ENCODE results near the gene FOXK1. TPM values are rescaled to one million over a fixed set of nuclear protein-coding genes. Genes with fewer than 3 reads are reported as not detected.

The FOXK1 gene
- total and polyA plus RNA-seq, 9 of the 15 experiments (the other 6 are each of a cell fraction or from before 2014, with no cell fraction given): 0.32 to 45.5 (median 8.1) TPM

- peaks cover 76% of the 10 kb centered on the region for H3K79me2 ChIP-seq (ENCODE audit: control insufficient read depth, insufficient read depth, low read length)
- no TSS peak for BruUV-seq (replicated peaks)
- H3K4me1 ChIP-seq (replicated peaks in 1 of 2; ENCODE audit: control insufficient read depth in 2 of 2, insufficient read depth in 2 of 2, low read length in 2 of 2): peaks cover 0 to 39% of the 10 kb centered on the region in 2 experiments; a peak in 2 of 5 replicates
- H3K27ac ChIP-seq (ENCODE audit: extremely low read depth, low read depth, low read length): no peak overlapping the region
- ChIA-PET POLR2A (interaction anchor here (0.5 to 1.2 kb wide), 5 partner anchors 10 to 37 kb away, joined by 3 to 4 read pairs (median 3); no protein-coding TSS in a partner anchor), CTCF (ENCODE audit: low intra/inter-chr PET ratio) (no interaction called here)
- H3K4me3 ChIP-seq: no peak overlapping the region
- no peak for FAIRE-seq
- WGBS (ENCODE audit: insufficient coverage, low coverage, missing lambda C conversion rate): 65% methylated on average over 5 of the region's 6 CpGs
- no peak for DNase-seq (ENCODE audit: extremely low read depth in 1 of 4, low spot score in 3 of 4)
- TF ChIP-seq CSDE1 (IDR thresholded peaks at IDR 0.05) (no peak), EGR1 (conservative IDR thresholded peaks at IDR 0.05) (0 out of 2 replicates have a peak, but pooled peaks have one; percentile 15)
- peaks cover 25% of the 10 kb centered on the region; the same call in 2 of the 3 replicates for H3K36me3 ChIP-seq (ENCODE audit: control insufficient read depth, insufficient read depth, low read length)
- no peak overlapping the region for H3K4me2 ChIP-seq (ENCODE audit: insufficient read depth, low read length)
- H3K9me3 ChIP-seq (replicated peaks; ENCODE audit: control insufficient read depth, insufficient read depth, low read depth, low read length): no peaks in the 10 kb centered on the region
- no peaks in the 10 kb centered on the region for H3K9me1 ChIP-seq (ENCODE audit: control insufficient read depth, insufficient read depth, low read length)
- H4K20me1 ChIP-seq (replicated peaks; ENCODE audit: control insufficient read depth, insufficient read depth, low read length): peaks cover 24% of the 10 kb centered on the region; the same call in 1 of the 2 replicates
- intact Hi-C loops (cut with micrococcal nuclease) (no loop called here), in situ Hi-C loops (cut with MboI) (no loop called here)
- no peak overlapping the region for H2AFZ ChIP-seq (ENCODE audit: low read depth, low read length)
- H3K27me3 ChIP-seq (ENCODE audit: control insufficient read depth in 2 of 2, insufficient read depth in 2 of 2, low read length in 2 of 2): no peaks in the 10 kb centered on the region
- peak overlapping the region in 1 of 2 experiments; percentile 4; a peak in 1 of 4 replicates for H3K9ac ChIP-seq (ENCODE audit: insufficient read depth in 1 of 2, low read depth in 2 of 2, low read length in 2 of 2)
- no peak; the same call in 2 of the 3 replicates for ATAC-seq
These were observed 42.5 kb downstream of the FOXK1 start for GRCh38 chr7:4724648-4725013.

- Histone ChIP-seq H3K4me3 (no peak overlapping the region), H2AFZ (ENCODE audit: low read depth, low read length) (no peak overlapping the region), H3K27ac (ENCODE audit: extremely low read depth, low read depth, low read length) (no peak overlapping the region), H3K9me1 (ENCODE audit: control insufficient read depth, insufficient read depth, low read length) (no peaks in the 10 kb centered on the region), H3K9me3 (replicated peaks; ENCODE audit: control insufficient read depth, insufficient read depth, low read depth, low read length) (no peaks in the 10 kb centered on the region), H3K79me2 (ENCODE audit: control insufficient read depth, insufficient read depth, low read length) (peaks cover 74% of the 10 kb centered on the region), H3K36me3 (ENCODE audit: control insufficient read depth, insufficient read depth, low read length) (peaks cover 24% of the 10 kb centered on the region; the same call in 2 of the 3 replicates), H3K4me1 (replicated peaks in 1 of 2; ENCODE audit: control insufficient read depth in 2 of 2, insufficient read depth in 2 of 2, low read length in 2 of 2) (peaks cover 0 to 41% of the 10 kb centered on the region in 2 experiments; a peak in 3 of 5 replicates), H3K27me3 (ENCODE audit: control insufficient read depth in 2 of 2, insufficient read depth in 2 of 2, low read length in 2 of 2) (no peaks in the 10 kb centered on the region), H4K20me1 (replicated peaks; ENCODE audit: control insufficient read depth, insufficient read depth, low read length) (peaks cover 24% of the 10 kb centered on the region; the same call in 1 of the 2 replicates), H3K4me2 (ENCODE audit: insufficient read depth, low read length) (no peak overlapping the region), H3K9ac (ENCODE audit: insufficient read depth in 1 of 2, low read depth in 2 of 2, low read length in 2 of 2) (peak overlapping the region in 1 of 2 experiments; percentile 73; a peak in 1 of 4 replicates)
- CTCF ChIA-PET (ENCODE audit: low intra/inter-chr PET ratio): no interaction called here
- no peak for DNase-seq (ENCODE audit: extremely low read depth in 1 of 4, low spot score in 3 of 4)
- ATAC-seq: no peak
- no peak for FAIRE-seq
- WGBS (ENCODE audit: insufficient coverage, low coverage, missing lambda C conversion rate): 92% methylated on average over 32 of the region's 48 CpGs
- TF ChIP-seq ZBTB11 (CRISPR knock-in tag; IDR thresholded peaks at IDR 0.05) (peak in 1 of 3 experiments; percentile 23; a peak in 1 of 6 replicates), ZNF75A (CRISPR knock-in tag; IDR thresholded peaks at IDR 0.05) (no peak), ZBTB8A (IDR thresholded peaks at IDR 0.05; ENCODE audit: partially characterized antibody) (no peak), POLR2G (IDR thresholded peaks at IDR 0.05; ENCODE audit: low read depth, low read length) (peak; percentile 28; the same call in 1 of the 2 replicates), RBM22 (IDR thresholded peaks at IDR 0.05; ENCODE audit: low read depth, low read length, poor library complexity, severe bottlenecking) (peak; percentile 62)
- intact Hi-C loops (cut with micrococcal nuclease): no loop called here
- POLR2A ChIA-PET: interaction anchor here (0.5 to 1.9 kb wide), 7 partner anchors 10 to 38 kb away, joined by 3 to 8 read pairs (median 3); no protein-coding TSS in a partner anchor
- no TSS peak for BruUV-seq (replicated peaks)
- in situ Hi-C loops (cut with MboI): no loop called here
These were observed 43.1 kb downstream of the FOXK1 start for GRCh38 chr7:4725014-4725849.

All from K562 (cell line).